Ovary (tissue), 9 donors: ENCODE results near the gene ADGRD1. TPM values are rescaled to one million over a fixed set of nuclear protein-coding genes. Genes with fewer than 3 reads are reported as not detected.

ENCODE experiments used
- DNase-seq, 5 donors: peaks; one replicate each; pipeline ENCODE4 v3.0.0-alpha.2; 2019 to 2020
- H3K27ac ChIP-seq, 2 donors: fragments of 200-600 bp; one replicate each; pipeline versions ENCODE4 v1.5.1 to v1.8.0; 2019 to 2022
- H3K27me3 ChIP-seq: fragments of 200-600 bp; one replicate; pipeline ENCODE4 v1.8.0; 2022
- H3K36me3 ChIP-seq: fragments of 200-600 bp; sonication (generic); one replicate; pipeline ENCODE4 v1.5.1; 2019
- H3K4me1 ChIP-seq: one replicate; pipeline ENCODE4 v1.8.1; 2013; ENCODE audit warnings: mild to moderate bottlenecking, moderate library complexity; ENCODE audit not compliant: insufficient read depth
- H3K4me3 ChIP-seq: fragments of 200-600 bp; sonication (generic); one replicate; pipeline ENCODE4 v1.5.1; 2017
- H3K9me3 ChIP-seq, 2 donors: fragments of 200-600 bp in 1 of 2; sonication (generic) in 1 of 2; one replicate each; pipeline versions ENCODE4 v1.5.1 to v1.8.1; 2013 to 2019; ENCODE audit warnings: mild to moderate bottlenecking in 1 of 2, moderate library complexity in 1 of 2
- EP300 ChIP-seq: sonication (generic); formaldehyde crosslinking; IDR thresholded peaks from one replicate; pipeline ENCODE4 v1.6.1; 2017; ENCODE audit warnings: antibody characterized with exemption
- POLR2A ChIP-seq: fragments of 450-650 bp; IDR thresholded peaks from one replicate; pipeline ENCODE4 v1.6.1; 2017; ENCODE audit warnings: antibody characterized with exemption, mild to moderate bottlenecking, moderate library complexity
- WGBS, 3 donors: extraction: QIAGEN DNeasy Blood & Tissue Kit in 1 of 3; methylation state at CpG; one replicate each; pipeline versions ENCODE4 v1.1.5 to v1.1.7; 2013 to 2017; 5-methylcytosine and 5-hydroxymethylcytosine counted together
- intact Hi-C, 4 donors: fragments of 100-400 bp; cut with DNase I; formaldehyde crosslinking; loops; one replicate each; pipeline versions ENCODE4 v1.11.0 to v1.15.1; 2022 to 2023
- polyA plus RNA-seq, 2 donors: library from polyadenylated mRNA; stranded (reverse); fragments of 200-250 nt in 1 of 2; fragments of 350-450 nt in 1 of 2; fragmentation: Illumina TruSeq in 1 of 2; extraction: RNeasy Lipid Tissue Mini Kit (QIAGEN cat#74804) in 1 of 2; gene quantifications; one replicate each; pipeline ENCODE4 v1.2.3, GENCODE V29; 2013 to 2014
- total RNA-seq, 7 donors: library from RNA; depleted of rRNA in 2 of 7; stranded (reverse); fragments of >200 nt in 2 of 7; fragmentation: NEBNext Ultra II Directional in 3 of 7; extraction: Animal tissue kit (Norgen Biotek cat#: 25700) in 3 of 7; gene quantifications; one replicate each; pipeline versions ENCODE4 v1.1.0 to v1.2.4, GENCODE V29; 2016 to 2023
- TF ChIP-seq, protein P1 (sequence below), 3 donors: fragments of 450-650 bp in 2 of 3; fragments of 200-600 bp in 1 of 3; IDR thresholded peaks; one replicate each; pipeline versions ENCODE4 v1.5.1 to v1.8.0; 2016 to 2022; ENCODE audit warnings: antibody characterized with exemption in 3 of 3, mild to moderate bottlenecking in 1 of 3
- donor health status: DM: no; HTN: no; CAD: no; lungs with moderate emphysema.
- donor health status: DM: no; HTN: no; CAD: no.
- donor health status: Bipolar disorder and iron deficiency.
- donor health status: DM: yes; HTN: yes; CAD: no.
- donor health status: DM: no; HTN: no; CAD: no.
- donor health status: DM: yes; HTN: yes; CAD: no.

Gene ADGRD1
- total and polyA plus RNA-seq, 9 donors, result 7.6 to 75.3 (median 25.9) TPM

DNA sequence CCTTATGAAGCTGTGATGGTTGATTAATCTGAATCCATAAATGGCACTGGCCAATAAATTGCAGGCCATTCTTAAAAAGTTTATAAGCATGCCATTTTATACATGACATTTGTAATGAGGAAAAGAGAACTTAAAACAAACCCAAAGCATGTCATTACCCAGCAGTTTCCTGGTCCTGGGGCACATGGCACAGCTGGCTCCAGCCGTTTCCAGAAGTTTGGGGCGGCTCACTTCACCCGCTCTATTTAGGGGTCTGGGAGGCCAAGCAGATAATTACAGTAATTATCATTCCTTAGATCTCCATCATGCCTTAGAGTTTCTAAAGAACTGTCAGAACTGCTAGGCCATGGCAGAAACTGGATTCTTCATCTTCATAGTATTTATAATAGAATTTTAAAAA lies 6.4 kb downstream of the ADGRD1 start:
- Histone ChIP-seq H3K4me1 (peaks cover 4% of the 10 kb centered on the region), H3K4me3 (no peak overlapping the region), H3K36me3 (no peaks in the 10 kb centered on the region), H3K27me3 (no peaks in the 10 kb centered on the region), H3K9me3 (no peaks in the 10 kb centered on the region), H3K27ac (no peak overlapping the region)
- 88 to 93% (median 92%) methylated on average over 3 of the region's 3 CpGs for WGBS, 3 donors
- DNase-seq, result no peak
- TF ChIP-seq, protein P1, sequence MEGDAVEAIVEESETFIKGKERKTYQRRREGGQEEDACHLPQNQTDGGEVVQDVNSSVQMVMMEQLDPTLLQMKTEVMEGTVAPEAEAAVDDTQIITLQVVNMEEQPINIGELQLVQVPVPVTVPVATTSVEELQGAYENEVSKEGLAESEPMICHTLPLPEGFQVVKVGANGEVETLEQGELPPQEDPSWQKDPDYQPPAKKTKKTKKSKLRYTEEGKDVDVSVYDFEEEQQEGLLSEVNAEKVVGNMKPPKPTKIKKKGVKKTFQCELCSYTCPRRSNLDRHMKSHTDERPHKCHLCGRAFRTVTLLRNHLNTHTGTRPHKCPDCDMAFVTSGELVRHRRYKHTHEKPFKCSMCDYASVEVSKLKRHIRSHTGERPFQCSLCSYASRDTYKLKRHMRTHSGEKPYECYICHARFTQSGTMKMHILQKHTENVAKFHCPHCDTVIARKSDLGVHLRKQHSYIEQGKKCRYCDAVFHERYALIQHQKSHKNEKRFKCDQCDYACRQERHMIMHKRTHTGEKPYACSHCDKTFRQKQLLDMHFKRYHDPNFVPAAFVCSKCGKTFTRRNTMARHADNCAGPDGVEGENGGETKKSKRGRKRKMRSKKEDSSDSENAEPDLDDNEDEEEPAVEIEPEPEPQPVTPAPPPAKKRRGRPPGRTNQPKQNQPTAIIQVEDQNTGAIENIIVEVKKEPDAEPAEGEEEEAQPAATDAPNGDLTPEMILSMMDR (IDR thresholded peaks at IDR 0.05), result no peak
- TF ChIP-seq POLR2A (no peak), EP300 (no peak)
- intact Hi-C loops, result no loop called here

GRCh38 chr12:130960787-130961186 lies 7.1 kb downstream of the ADGRD1 start:
- TF ChIP-seq, protein P1 (IDR thresholded peaks at IDR 0.05), result no peak
- TF ChIP-seq POLR2A, result no peak
- intact Hi-C loops, result no loop called here
- H3K4me3 ChIP-seq, result no peak overlapping the region
- 86 to 96% (median 93%) methylated on average over 8 of the region's 8 CpGs for WGBS, 3 donors
- no peaks in the 10 kb centered on the region for H3K4me1 ChIP-seq
- no peaks in the 10 kb centered on the region for H3K9me3 ChIP-seq
- H3K27ac ChIP-seq, result no peak overlapping the region
- no peaks in the 10 kb centered on the region for H3K36me3 ChIP-seq
- DNase-seq, result no peak
- H3K27me3 ChIP-seq, result no peaks in the 10 kb centered on the region

- TF ChIP-seq, protein P1 (IDR thresholded peaks at IDR 0.05), result no peak
Observed at GRCh38 chr12:130961921-130962451, 8.3 kb downstream of the ADGRD1 start.

DNA sequence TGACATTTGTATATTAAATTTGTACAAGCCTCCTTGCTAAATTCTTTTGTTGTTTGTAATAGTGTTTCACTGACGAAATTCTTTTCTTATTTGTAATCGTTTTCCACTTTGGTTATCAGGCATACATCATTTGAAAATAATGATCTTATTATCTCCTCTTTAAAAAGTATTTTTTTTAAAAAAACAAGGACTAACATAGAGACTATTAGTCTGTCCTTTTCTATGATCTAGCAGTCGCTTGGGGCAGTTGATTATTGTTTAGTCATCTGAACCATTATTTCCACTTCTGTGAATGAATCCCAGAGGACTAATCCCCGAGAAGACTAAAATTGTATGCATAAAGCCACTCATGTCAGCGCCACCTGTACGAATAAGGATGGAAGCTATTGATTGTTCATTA lies 11.5 kb downstream of the ADGRD1 start:
- Histone ChIP-seq H3K27ac (no peak overlapping the region), H3K36me3 (no peaks in the 10 kb centered on the region), H3K4me3 (no peak overlapping the region), H3K4me1 (no peaks in the 10 kb centered on the region), H3K9me3 (no peaks in the 10 kb centered on the region), H3K27me3 (no peaks in the 10 kb centered on the region)
- TF ChIP-seq, protein P1 (IDR thresholded peaks at IDR 0.05), result no peak
- TF ChIP-seq EP300, result no peak
- no peak for TF ChIP-seq POLR2A
- intact Hi-C loops, result no loop called here
- 58 to 63% (median 60%) methylated on average over 6 of the region's 6 CpGs for WGBS, 3 donors
- no peak for DNase-seq

More at GRCh38 chr12:130961921-130962451, 8.3 kb downstream of the ADGRD1 start:
- WGBS, 3 donors, result 61 to 64% (median 63%) methylated on average over 9 of the region's 9 CpGs
- intact Hi-C loops, result no loop called here
- Histone ChIP-seq H3K27ac (no peak overlapping the region), H3K9me3 (no peaks in the 10 kb centered on the region), H3K36me3 (no peaks in the 10 kb centered on the region), H3K4me1 (no peaks in the 10 kb centered on the region), H3K4me3 (no peak overlapping the region), H3K27me3 (no peaks in the 10 kb centered on the region)
- DNase-seq, result no peak
